K562 (cell line): ENCODE measurements around the gene TARS2. TPM values are rescaled to one million over a fixed set of nuclear protein-coding genes. Genes with fewer than 3 reads are reported as not detected.

ENCODE experiments used
- ATAC-seq: fragments of 200-7000 bp; cut with Tn5 transposase; 3 replicates; pipeline ENCODE4 v1.9.1; 2020; ENCODE audit warnings: moderate library complexity
- BruUV-seq: library from RNA; stranded (reverse); fragments of 400-500 nt; replicated peaks from 2 replicates; lab custom pipeline; 2021; lab: Mats Ljungman, UMichigan
- CTCF ChIA-PET: fragments of 300-600 bp; formaldehyde crosslinking; extraction: SDS; loops from one replicate; lab custom pipeline; 2021; ENCODE audit warnings: low intra/inter-chr PET ratio; lab: Yijun Ruan, JAX
- POLR2A ChIA-PET: fragments of 300-600, 350-650 bp; sonication (Branson Sonifier 250); formaldehyde crosslinking; extraction: SDS; loops from one replicate; lab custom pipeline; 2021; ENCODE audit warnings: antibody characterized with exemption, inconsistent platforms; lab: Yijun Ruan, JAX
- DNase-seq, 4 experiments: peaks; one replicate each; pipeline versions ENCODE4 v3.0.0 to v3.0.0-alpha.2; 2011 to 2018; ENCODE audit warnings: low spot score in 3 of 4, mixed read lengths in 3 of 4; ENCODE audit errors: extremely low read depth in 1 of 4
- FAIRE-seq: peaks from 2 replicates; lab custom pipeline; 2011; peaks lifted over from hg19 to GRCh38; lab: Jason Lieb, UNC
- H2AFZ ChIP-seq: 2 replicates; pipeline ENCODE4 v1.6.0; 2011; ENCODE audit warnings: low read depth, low read length, control low read depth, inconsistent platforms
- H3K27ac ChIP-seq: fragments of 200-600 bp; 3 replicates; pipeline ENCODE4 v1.8.0; 2011; ENCODE audit warnings: low read depth, mild to moderate bottlenecking, control low read depth, inconsistent platforms, low read length, moderate library complexity, mixed read lengths; ENCODE audit errors: extremely low read depth
- H3K27me3 ChIP-seq, 2 experiments: fragments of 300-600 bp in 1 of 2; 2 replicates in 1 of 2; 3 replicates in 1 of 2; pipeline versions ENCODE4 v1.6.0 to v1.8.0; 2011; ENCODE audit warnings: inconsistent platforms in 2 of 2, low read length in 2 of 2, mild to moderate bottlenecking in 1 of 2, mixed read lengths in 1 of 2, moderate library complexity in 1 of 2; ENCODE audit not compliant: control insufficient read depth in 2 of 2, insufficient read depth in 2 of 2
- H3K36me3 ChIP-seq: fragments of 300-600 bp; 3 replicates; pipeline ENCODE4 v1.8.0; 2011; ENCODE audit warnings: mild to moderate bottlenecking, low read length, inconsistent platforms; ENCODE audit not compliant: control insufficient read depth, insufficient read depth
- H3K4me1 ChIP-seq, 2 experiments: fragments of 200-600 bp in 1 of 2; replicated peaks in 1 of 2; 2 replicates in 1 of 2; 3 replicates in 1 of 2; pipeline versions ENCODE4 v1.5.1 to v1.8.0; 2011; ENCODE audit warnings: inconsistent platforms in 2 of 2, low read length in 2 of 2, mild to moderate bottlenecking in 1 of 2, mixed read lengths in 1 of 2, moderate library complexity in 1 of 2; ENCODE audit not compliant: control insufficient read depth in 2 of 2, insufficient read depth in 2 of 2
- H3K4me2 ChIP-seq: 2 replicates; pipeline ENCODE4 v1.6.1; 2011; ENCODE audit warnings: low read length, control low read depth, inconsistent platforms, mixed read lengths; ENCODE audit not compliant: insufficient read depth
- H3K4me3 ChIP-seq: fragments of 200-600 bp; sonication (generic), shearing (Covaris generic); 2 replicates; pipeline ENCODE4 v1.5.1; 2016; ENCODE audit warnings: control low read depth, inconsistent platforms
- H3K79me2 ChIP-seq: fragments of 200-600 bp; 3 replicates; pipeline ENCODE4 v1.8.0; 2011; ENCODE audit warnings: low read length, inconsistent platforms; ENCODE audit not compliant: control insufficient read depth, insufficient read depth
- H3K9ac ChIP-seq, 2 experiments: 2 replicates each; pipeline versions ENCODE4 v1.6.0 to v1.6.1; 2011; ENCODE audit warnings: low read depth in 2 of 2, low read length in 2 of 2, control low read depth in 1 of 2, inconsistent platforms in 1 of 2, mild to moderate bottlenecking in 1 of 2, mixed read lengths in 1 of 2; ENCODE audit not compliant: insufficient read depth in 1 of 2
- H3K9me1 ChIP-seq: one replicate; pipeline ENCODE4 v1.6.0; 2011; ENCODE audit warnings: inconsistent platforms, mild to moderate bottlenecking, low read length, moderate library complexity; ENCODE audit not compliant: control insufficient read depth, insufficient read depth
- H3K9me3 ChIP-seq: replicated peaks from 2 replicates; pipeline ENCODE4 v1.5.1; 2011; ENCODE audit warnings: low read depth, low read length, inconsistent platforms; ENCODE audit not compliant: control insufficient read depth, insufficient read depth
- H4K20me1 ChIP-seq: replicated peaks from 2 replicates; pipeline ENCODE4 v1.6.1; 2011; ENCODE audit warnings: low read length, inconsistent platforms, mixed read lengths; ENCODE audit not compliant: control insufficient read depth, insufficient read depth
- MEIS2 ChIP-seq: fragments of 450-650 bp; IDR thresholded peaks from 2 replicates; pipeline ENCODE4 v1.6.1; 2014; ENCODE audit warnings: mild to moderate bottlenecking; ENCODE audit not compliant: partially characterized antibody
- MIER1 ChIP-seq: fragments of 450-650 bp; IDR thresholded peaks from 2 replicates; pipeline ENCODE4 v1.6.1; 2016; ENCODE audit warnings: antibody characterized with exemption, mild to moderate bottlenecking, low read depth
- NRF1 ChIP-seq, 2 experiments: fragments of 450-650 bp; IDR thresholded peaks in 1 of 2; conservative IDR thresholded peaks in 1 of 2; 2 replicates each; pipeline ENCODE4 v1.6.1; 2014; ENCODE audit warnings: mild to moderate bottlenecking in 2 of 2
- SMAD4 ChIP-seq: fragments of 250-450 bp; sonication (Bioruptor Pico); conservative IDR thresholded peaks from 2 replicates; pipeline ENCODE4 v1.8.0; 2021; ENCODE audit warnings: inconsistent platforms, mild to moderate bottlenecking, moderate library complexity
- ZNF165 ChIP-seq: fragments of 250-450 bp; sonication (Bioruptor Pico); IDR thresholded peaks from 2 replicates; pipeline ENCODE4 v1.4.0; 2020; ENCODE audit warnings: borderline replicate concordance
- ZNF212 ChIP-seq: fragments of 450-650 bp; formaldehyde crosslinking; IDR thresholded peaks from 2 replicates; pipeline ENCODE4 v1.4.0; 2020; ENCODE audit warnings: mild to moderate bottlenecking
- ZZZ3 ChIP-seq: fragments of 450-650 bp; IDR thresholded peaks from 2 replicates; pipeline ENCODE4 v1.6.1; 2016; ENCODE audit warnings: antibody characterized with exemption, mild to moderate bottlenecking, moderate library complexity
- WGBS: fragments of 100-300 bp; shearing (Covaris generic); methylation state at CpG from one replicate; pipeline ENCODE4 v1.1.6; 2016; ENCODE audit warnings: low coverage, mixed read lengths; ENCODE audit not compliant: insufficient coverage; ENCODE audit errors: missing lambda C conversion rate; 5-methylcytosine and 5-hydroxymethylcytosine counted together
- in situ Hi-C: fragments of 300-500 bp; cut with MboI; formaldehyde crosslinking; loops from 4 replicates; pipeline ENCODE4 v1.15.0; 2018; ENCODE audit warnings: inconsistent platforms, mixed read lengths
- intact Hi-C: fragments of 100-400 bp; cut with micrococcal nuclease; formaldehyde crosslinking; loops from 2 replicates; pipeline ENCODE4 v1.14.2; 2022
- polyA plus RNA-seq, 8 experiments: library from polyadenylated mRNA; depleted of rRNA in 4 of 8; stranded (reverse) in 5 of 8; unstranded in 3 of 8; fragments of >200 nt; fragmentation: Nextera tagmentation in 2 of 8; fragmentation: Illumina TruSeq in 1 of 8; extraction: Ambion mirVana in 2 of 8; extraction: Trizol in 1 of 8; gene quantifications; 2 replicates each; pipeline versions ENCODE4 v1.2.1 to v1.2.3, GENCODE V29; 2011 to 2014; ENCODE audit warnings: inconsistent platforms in 1 of 8, missing spikeins in 1 of 8
- total RNA-seq, 7 experiments: library from RNA; depleted of rRNA in 6 of 7; stranded (reverse); fragments of >200 nt in 6 of 7; fragmentation: Illumina TruSeq in 2 of 7; extraction: Trizol in 2 of 7; gene quantifications; 2 replicates each; pipeline versions ENCODE4 v1.2.1 to v1.2.3, GENCODE V29; 2011 to 2021; ENCODE audit warnings: low replicate concordance in 1 of 7
- TF ChIP-seq, protein P1 (sequence below): sonication (generic); formaldehyde crosslinking; IDR thresholded peaks from 2 replicates; pipeline ENCODE4 v1.8.1; 2023; ENCODE audit warnings: mild to moderate bottlenecking, missing genetic modification reagents
- TF ChIP-seq, protein P2 (sequence below): fragments of 450-650 bp; IDR thresholded peaks from 2 replicates; pipeline ENCODE4 v1.6.1; 2016; ENCODE audit warnings: low read depth, mild to moderate bottlenecking, moderate library complexity
- TF ChIP-seq, protein P3 (sequence below): fragments of 450-650 bp; IDR thresholded peaks from 2 replicates; pipeline ENCODE4 v1.6.1; 2016; ENCODE audit warnings: low read depth

TARS2 gene
- total and polyA plus RNA-seq, 9 of the 15 experiments (the other 6 are each of a cell fraction or from before 2014, with no cell fraction given), result 17.0 to 64.2 (median 39.4) TPM

DNA sequence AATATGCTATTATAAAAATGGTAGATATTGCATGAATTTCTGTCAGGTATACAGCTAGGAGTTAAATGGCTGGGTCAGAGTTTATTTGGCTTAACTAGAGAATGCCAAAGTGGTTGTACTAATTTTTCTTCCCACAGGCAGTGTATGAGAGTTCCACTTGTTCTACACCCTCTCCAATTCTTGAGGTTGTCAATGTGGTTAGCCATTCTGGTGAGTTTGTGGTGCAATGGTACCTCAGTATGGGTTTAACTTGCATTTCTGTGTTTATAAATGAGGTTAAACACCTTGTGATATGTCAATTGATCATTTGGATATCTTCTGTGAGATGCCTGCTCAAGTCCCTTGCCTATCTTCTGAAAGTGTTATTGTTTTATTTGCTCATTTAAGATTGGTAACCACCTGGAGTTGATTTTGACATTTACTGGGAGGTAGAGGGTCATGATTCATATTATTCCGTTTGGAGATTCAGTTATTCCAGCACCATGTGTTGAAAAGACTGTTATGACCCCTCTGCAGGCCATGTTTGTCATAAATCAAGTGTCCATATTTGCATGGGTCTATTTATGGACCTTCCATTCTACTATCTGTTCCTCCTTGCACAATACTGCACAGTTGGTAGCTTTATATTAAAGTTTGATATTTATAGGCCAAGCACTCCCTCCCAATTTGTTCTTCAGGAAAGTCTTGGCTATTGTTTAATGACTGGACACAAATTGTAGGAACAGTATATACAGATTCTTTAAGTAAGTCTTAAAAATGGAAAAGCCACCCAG, 34.2 kb downstream of the TARS2 start (continued):
- TF ChIP-seq SMAD4 (no peak), ZZZ3 (no peak), MEIS2 (peak; percentile 33), ZNF212 (CRISPR knock-in tag) (no peak), ZNF165 (CRISPR knock-in tag) (no peak), MIER1 (no peak), NRF1 (conservative IDR thresholded peaks at IDR 0.05 in 1 of 2, IDR thresholded peaks at IDR 0.05 in 1 of 2) (no peak)
- TF ChIP-seq, protein P1, sequence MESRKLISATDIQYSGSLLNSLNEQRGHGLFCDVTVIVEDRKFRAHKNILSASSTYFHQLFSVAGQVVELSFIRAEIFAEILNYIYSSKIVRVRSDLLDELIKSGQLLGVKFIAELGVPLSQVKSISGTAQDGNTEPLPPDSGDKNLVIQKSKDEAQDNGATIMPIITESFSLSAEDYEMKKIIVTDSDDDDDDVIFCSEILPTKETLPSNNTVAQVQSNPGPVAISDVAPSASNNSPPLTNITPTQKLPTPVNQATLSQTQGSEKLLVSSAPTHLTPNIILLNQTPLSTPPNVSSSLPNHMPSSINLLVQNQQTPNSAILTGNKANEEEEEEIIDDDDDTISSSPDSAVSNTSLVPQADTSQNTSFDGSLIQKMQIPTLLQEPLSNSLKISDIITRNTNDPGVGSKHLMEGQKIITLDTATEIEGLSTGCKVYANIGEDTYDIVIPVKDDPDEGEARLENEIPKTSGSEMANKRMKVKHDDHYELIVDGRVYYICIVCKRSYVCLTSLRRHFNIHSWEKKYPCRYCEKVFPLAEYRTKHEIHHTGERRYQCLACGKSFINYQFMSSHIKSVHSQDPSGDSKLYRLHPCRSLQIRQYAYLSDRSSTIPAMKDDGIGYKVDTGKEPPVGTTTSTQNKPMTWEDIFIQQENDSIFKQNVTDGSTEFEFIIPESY (CRISPR knock-in tag), result no peak

DNA sequence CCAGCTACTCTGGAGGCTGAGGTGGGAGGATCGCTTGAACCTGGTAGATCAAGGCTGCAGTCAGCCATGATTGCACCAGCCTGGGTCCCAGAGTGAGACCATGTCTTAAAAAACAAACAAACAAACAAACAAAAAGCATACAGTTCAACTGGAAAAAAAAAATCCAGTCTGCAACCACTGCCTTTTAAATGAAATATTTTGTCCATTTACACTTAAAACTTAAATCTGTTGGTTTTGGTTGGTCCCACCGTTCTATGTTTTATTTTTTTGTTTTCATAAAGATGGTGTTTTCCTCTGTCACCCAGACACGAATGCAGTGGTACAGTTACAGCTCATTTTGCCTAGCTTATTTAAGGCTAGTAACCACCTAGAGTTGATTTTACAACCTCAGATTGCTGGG, 38.1 kb downstream of the TARS2 start:
- H3K4me1 ChIP-seq, result peaks cover 0 to under 1% of the 10 kb centered on the region in 2 experiments; a peak in 2 of 5 replicates
- no peak for ATAC-seq
- no peaks in the 10 kb centered on the region for H3K9me3 ChIP-seq
- no peaks in the 10 kb centered on the region for H3K79me2 ChIP-seq
- no peak overlapping the region for H3K4me2 ChIP-seq
- H3K4me3 ChIP-seq, result no peak overlapping the region
- H2AFZ ChIP-seq, result no peak overlapping the region
- no peaks in the 10 kb centered on the region for H3K27me3 ChIP-seq
- H4K20me1 ChIP-seq, result no peaks in the 10 kb centered on the region
- no peaks in the 10 kb centered on the region for H3K36me3 ChIP-seq
- no peak overlapping the region for H3K9ac ChIP-seq
- no peaks in the 10 kb centered on the region for H3K9me1 ChIP-seq
- in situ Hi-C loops, result no loop called here
- intact Hi-C loops, result no loop called here
- no peak for DNase-seq
- no peak overlapping the region for H3K27ac ChIP-seq
- ChIA-PET CTCF (no interaction called here), POLR2A (interaction anchor here (0.7 to 1.5 kb wide), 4 partner anchors 9 to 12 kb away, joined by 3 to 4 read pairs (median 3); partner anchors contain the start of gene FALEC)
- WGBS, result 39% methylated on average over 3 of the region's 3 CpGs
- no TSS peak for BruUV-seq
- no peak for FAIRE-seq
- TF ChIP-seq, protein P2, sequence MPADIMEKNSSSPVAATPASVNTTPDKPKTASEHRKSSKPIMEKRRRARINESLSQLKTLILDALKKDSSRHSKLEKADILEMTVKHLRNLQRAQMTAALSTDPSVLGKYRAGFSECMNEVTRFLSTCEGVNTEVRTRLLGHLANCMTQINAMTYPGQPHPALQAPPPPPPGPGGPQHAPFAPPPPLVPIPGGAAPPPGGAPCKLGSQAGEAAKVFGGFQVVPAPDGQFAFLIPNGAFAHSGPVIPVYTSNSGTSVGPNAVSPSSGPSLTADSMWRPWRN, result no peak
- TF ChIP-seq, protein P3, sequence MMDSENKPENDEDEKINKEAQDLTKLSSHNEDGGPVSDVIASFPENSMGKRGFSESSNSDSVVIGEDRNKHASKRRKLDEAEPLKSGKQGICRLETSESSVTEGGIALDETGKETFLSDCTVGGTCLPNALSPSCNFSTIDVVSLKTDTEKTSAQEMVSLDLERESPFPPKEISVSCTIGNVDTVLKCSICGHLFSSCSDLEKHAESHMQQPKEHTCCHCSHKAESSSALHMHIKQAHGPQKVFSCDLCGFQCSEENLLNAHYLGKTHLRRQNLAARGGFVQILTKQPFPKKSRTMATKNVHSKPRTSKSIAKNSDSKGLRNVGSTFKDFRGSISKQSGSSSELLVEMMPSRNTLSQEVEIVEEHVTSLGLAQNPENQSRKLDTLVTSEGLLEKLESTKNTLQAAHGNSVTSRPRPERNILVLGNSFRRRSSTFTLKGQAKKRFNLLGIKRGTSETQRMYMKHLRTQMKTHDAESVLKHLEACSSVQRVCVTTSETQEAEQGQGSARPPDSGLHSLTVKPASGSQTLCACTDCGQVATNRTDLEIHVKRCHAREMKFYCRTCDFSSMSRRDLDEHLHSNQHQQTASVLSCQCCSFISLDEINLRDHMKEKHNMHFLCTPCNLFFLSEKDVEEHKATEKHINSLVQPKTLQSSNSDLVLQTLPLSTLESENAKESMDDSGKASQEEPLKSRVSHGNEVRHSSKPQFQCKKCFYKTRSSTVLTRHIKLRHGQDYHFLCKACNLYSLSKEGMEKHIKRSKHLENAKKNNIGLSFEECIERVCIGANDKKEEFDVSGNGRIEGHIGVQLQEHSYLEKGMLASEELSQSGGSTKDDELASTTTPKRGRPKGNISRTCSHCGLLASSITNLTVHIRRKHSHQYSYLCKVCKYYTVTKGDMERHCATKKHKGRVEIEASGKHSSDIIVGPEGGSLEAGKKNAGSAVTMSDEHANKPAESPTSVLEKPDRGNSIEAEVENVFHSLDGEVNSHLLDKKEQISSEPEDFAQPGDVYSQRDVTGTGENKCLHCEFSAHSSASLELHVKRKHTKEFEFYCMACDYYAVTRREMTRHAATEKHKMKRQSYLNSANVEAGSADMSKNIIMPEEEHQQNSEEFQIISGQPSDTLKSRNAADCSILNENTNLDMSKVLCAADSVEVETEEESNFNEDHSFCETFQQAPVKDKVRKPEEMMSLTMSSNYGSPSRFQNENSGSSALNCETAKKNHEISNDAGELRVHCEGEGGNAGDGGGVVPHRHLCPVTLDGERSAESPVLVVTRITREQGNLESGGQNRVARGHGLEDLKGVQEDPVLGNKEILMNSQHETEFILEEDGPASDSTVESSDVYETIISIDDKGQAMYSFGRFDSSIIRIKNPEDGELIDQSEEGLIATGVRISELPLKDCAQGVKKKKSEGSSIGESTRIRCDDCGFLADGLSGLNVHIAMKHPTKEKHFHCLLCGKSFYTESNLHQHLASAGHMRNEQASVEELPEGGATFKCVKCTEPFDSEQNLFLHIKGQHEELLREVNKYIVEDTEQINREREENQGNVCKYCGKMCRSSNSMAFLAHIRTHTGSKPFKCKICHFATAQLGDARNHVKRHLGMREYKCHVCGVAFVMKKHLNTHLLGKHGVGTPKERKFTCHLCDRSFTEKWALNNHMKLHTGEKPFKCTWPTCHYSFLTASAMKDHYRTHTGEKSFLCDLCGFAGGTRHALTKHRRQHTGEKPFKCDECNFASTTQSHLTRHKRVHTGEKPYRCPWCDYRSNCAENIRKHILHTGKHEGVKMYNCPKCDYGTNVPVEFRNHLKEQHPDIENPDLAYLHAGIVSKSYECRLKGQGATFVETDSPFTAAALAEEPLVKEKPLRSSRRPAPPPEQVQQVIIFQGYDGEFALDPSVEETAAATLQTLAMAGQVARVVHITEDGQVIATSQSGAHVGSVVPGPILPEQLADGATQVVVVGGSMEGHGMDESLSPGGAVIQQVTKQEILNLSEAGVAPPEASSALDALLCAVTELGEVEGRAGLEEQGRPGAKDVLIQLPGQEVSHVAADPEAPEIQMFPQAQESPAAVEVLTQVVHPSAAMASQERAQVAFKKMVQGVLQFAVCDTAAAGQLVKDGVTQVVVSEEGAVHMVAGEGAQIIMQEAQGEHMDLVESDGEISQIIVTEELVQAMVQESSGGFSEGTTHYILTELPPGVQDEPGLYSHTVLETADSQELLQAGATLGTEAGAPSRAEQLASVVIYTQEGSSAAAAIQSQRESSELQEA, result no peak
